IMR-90 (cell line): ENCODE results near the gene ICAM5.

Experiments used
- MAFK ChIP-seq: IDR thresholded peaks from 2 replicates; pipeline ENCODE4 v1.6.1; 2012; ENCODE audit warnings: low read depth, low read length, improper control_type of control experiment
- POLR2A ChIP-seq: IDR thresholded peaks from 2 replicates; pipeline ENCODE4 v1.6.1; 2012; ENCODE audit warnings: mild to moderate bottlenecking, low read depth, low read length
- RFX5 ChIP-seq: IDR thresholded peaks from 2 replicates; pipeline ENCODE4 v1.8.0; 2012; ENCODE audit warnings: low read depth, mild to moderate bottlenecking, low read length, moderate library complexity
- SMC3 ChIP-seq: fragments of 150-350 bp; IDR thresholded peaks from 2 replicates; pipeline ENCODE4 v1.6.1; 2016; ENCODE audit warnings: low read depth, mild to moderate bottlenecking, antibody characterized with exemption, low read length, moderate library complexity
- TF ChIP-seq, protein P1 (sequence below): conservative IDR thresholded peaks from 2 replicates; pipeline ENCODE4 v1.5.1; 2012; ENCODE audit warnings: mild to moderate bottlenecking, low read depth, low read length, improper control_type of control experiment

GRCh38 chr19:10325732-10326131, 36.0 kb downstream of the ICAM5 start:
- TF ChIP-seq, protein P1, sequence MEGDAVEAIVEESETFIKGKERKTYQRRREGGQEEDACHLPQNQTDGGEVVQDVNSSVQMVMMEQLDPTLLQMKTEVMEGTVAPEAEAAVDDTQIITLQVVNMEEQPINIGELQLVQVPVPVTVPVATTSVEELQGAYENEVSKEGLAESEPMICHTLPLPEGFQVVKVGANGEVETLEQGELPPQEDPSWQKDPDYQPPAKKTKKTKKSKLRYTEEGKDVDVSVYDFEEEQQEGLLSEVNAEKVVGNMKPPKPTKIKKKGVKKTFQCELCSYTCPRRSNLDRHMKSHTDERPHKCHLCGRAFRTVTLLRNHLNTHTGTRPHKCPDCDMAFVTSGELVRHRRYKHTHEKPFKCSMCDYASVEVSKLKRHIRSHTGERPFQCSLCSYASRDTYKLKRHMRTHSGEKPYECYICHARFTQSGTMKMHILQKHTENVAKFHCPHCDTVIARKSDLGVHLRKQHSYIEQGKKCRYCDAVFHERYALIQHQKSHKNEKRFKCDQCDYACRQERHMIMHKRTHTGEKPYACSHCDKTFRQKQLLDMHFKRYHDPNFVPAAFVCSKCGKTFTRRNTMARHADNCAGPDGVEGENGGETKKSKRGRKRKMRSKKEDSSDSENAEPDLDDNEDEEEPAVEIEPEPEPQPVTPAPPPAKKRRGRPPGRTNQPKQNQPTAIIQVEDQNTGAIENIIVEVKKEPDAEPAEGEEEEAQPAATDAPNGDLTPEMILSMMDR: no peak
- TF ChIP-seq POLR2A (no peak), RFX5 (no peak), SMC3 (no peak), MAFK (no peak)
